Daoy (cell line): ENCODE results near the gene MN1. TPM values are rescaled to one million over a fixed set of nuclear protein-coding genes. Genes with fewer than 3 reads are reported as not detected.

Source experiments
- DNase-seq: peaks from one replicate; pipeline ENCODE4 v3.0.0-alpha.2; 2015; ENCODE audit warnings: low read depth
- total RNA-seq: library from RNA; depleted of rRNA; stranded (reverse); fragments of >200 nt; shearing (Covaris generic); gene quantifications from 2 replicates; pipeline ENCODE4 v1.2.3, GENCODE V29; 2014

The MN1 gene
- total RNA-seq, 1 experiment from 2014 or later: 13.2 TPM

DNA sequence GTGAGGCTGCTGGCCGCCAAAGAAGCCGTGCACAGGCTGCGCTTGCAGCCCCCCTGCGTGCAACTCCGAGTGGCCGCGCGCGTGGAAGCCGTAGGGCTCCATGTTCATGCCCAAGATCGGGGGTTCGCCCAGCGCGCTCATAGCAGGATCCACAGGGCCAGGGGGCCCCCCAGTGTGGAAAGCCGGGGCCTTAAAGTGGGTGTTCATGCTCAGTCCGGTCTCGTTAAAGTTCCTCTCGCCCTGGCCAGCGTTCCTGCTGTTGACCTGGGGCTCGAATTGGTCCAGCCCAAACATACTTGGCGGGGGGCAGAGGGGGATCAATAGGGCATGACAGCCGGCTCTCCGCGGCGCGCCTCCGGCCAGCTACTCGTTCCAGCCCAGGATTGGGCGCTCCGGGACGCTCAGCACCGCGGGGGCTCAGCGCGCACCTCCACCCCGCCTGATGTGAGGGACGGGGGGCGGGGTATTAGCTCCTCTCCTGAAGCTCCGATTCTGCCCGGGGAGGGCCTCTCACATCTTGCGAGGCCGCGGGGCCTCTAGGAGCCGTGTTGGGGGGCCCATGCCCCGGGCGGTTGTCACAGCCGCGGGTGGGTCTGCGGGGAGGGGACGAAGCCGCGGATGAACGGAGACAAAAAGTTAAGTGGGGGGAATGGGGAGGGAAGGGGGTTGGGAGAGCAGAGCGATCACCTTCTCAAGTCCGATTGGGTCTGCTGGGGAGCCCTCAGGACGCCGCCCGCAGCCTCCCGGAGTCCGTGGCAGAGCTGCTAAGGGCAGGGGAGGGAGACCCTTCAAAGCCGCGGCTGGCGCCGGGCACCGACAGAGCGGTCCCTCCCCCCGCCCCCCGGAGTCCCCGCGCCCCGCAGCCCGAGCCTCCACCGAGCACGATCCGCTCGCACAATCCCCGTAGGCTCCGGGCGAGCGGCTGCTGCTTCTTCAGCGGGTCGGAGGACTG, 1.0 kb downstream of the MN1 start:
- DNase-seq: peak; percentile 27

DNA sequence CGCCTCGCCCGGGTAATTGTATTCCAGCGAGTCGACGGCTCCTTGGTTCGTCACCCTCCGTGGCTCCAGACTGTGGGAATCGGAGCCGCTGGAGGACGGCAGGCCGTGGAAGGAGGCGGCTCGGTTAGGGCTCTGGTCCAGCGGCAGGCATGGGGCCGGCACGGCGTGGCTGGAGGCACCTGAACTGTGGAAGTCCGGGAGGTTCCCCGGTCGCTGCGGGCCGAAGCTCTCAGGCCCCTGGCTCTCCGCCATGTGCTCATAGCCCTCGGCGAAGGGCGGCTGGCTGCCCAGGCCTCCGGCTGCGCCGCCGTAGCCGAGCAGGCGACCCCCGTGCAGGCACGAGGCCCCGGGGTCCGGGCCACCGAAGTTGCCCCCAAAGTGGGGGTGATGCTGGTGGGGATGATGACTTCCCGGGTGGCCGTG, 1.7 kb downstream of the MN1 start:
- DNase-seq: no peak

DNA sequence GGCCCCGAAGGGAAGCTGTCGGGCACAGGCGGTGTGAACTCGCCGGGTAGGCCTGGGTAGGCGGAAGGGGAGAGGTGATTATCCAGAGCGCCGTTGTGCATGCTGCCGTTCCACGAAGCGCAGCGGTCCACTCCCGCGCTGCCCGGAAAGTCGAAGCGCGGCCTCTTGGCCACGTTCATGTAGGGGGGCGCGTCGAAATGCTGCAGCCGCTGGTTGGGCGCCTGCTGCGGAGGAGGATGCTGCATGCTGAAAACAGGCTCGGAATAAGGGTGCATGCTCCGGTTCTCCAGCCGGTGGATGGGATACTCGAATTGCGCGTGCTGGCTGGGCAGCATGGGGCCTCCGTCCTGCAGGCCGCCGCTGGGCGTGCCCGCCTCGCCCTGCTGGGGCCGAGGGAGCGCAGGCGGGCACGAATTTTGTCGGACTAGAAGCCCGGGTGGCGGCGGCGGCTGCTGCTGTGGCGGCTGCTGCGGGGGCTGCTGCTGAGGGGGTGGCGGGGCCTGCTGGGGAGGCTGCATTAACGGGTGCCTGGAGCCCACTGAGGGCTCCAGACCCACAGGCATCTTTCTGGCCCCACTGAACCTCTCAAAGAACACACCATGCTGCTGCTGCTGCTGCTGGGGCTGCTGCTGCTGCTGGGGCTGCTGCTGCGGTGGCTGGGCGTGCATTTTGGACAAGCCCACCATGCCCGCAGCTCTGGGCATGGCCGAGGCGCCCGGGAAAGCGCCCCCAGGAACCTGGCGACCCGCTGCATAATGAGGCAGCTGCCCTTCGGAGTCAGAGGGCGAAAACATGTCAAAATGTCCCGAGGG, 2.3 kb downstream of the MN1 start:
- DNase-seq: no peak

DNA sequence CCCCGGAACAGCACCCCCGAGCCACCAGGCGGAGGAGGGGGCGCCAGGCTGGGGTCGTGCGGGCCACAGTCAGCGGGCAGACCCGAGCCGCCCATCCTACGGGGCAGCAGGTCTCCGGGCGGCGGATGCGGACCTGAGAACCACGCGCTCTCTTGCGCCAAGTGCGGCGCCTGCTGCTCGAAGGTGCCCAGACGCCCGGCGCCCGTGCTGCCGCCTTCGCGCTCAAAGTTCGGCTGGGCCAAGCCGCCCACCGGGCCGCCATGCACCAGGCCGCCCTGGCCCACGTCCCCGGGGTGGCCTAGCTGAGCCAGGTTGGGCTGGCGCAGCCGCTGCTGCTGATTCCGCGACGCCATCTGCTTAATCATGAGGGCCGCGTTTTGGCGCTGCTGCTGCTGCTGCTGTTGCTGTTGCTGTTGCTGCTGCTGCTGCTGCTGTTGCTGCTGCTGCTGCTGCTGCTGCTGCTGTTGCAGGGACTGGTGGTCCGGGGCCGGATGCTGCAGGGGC, 3.0 kb downstream of the MN1 start:
- no peak for DNase-seq

DNA sequence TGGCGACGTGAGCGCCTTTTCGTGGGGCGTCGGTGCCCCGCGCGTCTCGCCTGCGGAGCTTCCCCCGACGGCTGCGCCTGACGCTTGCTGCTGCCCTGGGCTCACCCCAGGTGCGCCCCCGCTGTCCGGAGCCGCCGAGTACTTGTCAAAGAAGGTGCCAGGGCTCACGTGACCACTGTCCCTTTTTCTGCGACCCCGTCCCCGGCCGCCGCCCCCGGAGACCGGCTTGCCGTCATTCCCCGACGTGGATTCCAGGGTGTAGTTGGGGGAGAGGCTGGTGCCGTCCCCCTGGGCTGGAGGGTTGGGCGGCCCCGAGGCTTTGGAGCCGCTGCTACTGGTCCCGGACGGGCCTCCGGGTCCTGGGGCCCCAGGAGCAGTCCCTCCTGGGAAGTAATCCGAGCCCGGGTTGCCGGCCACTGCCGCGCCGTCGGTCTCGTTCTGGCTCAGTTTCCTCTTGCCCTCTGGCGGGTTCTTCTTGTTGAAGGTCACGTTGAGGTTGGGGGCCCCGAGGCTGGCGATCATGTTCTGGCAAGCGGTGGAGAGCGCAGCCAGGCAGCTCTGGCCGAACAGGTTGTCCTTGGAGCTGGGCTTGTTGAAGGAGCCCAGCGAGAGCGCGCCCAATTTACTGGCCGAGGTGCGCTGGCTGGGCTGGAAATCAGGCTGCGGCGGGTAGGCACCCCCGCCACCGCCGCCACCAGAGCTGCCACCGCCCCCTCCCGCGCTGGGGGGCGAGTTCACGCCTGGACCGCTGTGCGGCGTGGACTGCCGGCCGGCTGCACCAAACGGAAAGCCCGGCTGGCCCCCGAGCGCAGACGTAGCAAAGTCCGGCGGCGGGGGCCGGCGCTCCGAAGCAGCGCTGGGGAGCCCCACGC, 3.8 kb downstream of the MN1 start:
- no peak for DNase-seq

DNA sequence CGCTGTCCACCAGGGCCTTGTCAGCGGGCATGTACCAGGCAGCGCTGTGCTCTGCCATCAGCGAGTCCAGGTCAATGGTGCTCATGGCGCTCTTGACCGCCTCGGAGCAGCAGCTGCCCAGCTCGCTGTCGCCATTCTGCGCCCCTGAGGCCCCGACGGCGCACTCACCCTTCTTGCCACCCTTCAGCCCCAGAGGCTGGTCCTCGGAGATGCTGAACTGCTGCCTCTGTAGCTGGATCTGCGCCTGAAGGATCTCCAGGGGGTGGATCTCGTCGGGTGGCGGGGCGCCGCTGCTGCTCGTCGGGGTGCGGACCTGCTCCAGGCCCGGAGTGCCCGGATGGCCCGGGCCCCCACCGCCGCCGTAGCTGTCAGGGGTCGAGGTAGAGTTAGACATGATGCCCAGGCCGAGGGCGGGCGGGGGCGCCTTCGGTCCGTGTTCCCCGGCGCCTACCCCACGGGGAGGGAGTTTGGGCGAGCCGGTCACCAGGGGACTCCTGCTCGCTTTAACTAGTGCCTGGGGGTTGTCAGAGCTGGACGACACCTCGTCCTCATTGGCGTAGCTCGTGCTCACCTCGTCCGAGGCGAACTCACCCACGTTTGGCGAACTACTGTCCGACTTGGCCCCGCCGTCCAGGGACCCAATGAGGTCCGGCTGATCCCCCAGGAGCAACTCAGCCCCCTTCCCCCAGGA, 4.6 kb downstream of the MN1 start:
- DNase-seq: no peak

DNA sequence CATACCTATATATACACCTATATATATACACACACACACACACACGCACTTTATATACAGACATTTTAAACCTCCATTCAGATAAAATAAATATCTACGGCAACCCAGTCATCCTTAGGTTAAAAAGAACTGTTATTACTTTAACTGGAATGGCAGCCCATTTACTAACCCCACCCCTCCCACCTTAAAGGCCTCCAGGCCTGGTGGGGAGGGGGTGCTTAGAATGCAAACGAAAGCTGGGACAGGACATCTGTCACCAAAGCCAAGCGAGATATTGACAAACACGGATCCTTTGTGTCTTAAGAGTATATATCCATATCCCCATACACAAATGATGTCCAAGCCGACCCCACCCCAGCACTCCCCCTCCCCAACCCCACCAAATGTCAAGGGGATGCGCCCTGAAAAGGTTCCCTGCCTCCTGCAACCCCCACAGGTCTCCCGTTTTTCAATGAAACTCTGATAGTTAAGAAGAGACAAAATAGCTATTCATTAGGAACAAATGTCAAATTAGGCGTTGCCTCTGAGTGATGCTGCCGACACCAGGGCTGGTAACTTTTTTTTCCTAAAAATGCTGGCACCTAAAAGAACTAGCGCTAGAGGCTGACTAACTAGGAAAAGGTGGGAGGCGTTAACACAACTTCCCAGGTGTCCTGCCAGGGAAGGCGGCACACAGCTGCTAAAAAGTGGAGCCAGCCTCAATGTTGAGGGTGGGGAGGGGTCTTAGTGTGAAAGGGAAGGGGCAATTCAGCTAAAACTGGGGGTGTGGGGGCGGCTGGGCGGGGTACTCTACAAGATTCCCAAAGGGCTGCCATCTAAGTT, 5.6 kb downstream of the MN1 start:
- DNase-seq: no peak

DNA sequence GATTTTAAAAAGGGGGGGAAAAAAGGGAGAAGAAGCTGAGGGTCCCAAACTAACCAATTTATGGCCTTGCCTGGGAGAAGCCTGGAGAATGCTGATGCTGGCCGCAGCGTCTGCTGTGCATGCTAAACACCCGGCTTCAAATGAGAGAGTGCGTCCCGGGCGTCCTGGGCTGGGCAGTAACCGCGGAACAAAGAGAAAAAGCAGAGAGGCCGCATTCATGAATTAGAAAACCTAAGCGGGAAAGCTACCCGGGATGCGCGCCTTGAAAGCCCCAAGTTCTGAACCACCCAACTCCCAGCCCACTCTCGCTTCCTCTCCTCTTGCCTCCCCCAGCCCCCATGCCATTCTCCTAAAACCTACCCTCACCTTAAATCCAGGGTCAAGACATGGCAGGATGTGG, 6.5 kb downstream of the MN1 start:
- no peak for DNase-seq

DNA sequence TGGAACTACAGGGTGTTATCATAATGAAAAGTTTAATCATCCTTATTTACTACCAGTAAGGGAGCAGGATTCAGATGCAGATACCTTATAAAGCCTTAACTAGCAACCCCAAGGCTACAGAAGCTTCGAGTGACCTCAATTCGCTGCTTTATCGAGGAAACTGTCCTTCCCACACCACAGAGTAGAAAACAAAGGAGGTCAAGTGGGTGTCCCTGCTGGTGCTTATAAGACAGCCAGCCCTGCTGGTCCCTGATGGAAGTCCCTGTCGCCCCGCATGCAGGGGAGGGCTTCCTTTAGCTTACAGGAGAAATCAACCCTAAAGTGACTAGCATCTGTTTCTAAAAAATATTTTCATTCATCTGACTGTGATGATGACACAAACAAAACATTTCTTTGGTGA, 7.3 kb downstream of the MN1 start:
- DNase-seq: no peak

DNA sequence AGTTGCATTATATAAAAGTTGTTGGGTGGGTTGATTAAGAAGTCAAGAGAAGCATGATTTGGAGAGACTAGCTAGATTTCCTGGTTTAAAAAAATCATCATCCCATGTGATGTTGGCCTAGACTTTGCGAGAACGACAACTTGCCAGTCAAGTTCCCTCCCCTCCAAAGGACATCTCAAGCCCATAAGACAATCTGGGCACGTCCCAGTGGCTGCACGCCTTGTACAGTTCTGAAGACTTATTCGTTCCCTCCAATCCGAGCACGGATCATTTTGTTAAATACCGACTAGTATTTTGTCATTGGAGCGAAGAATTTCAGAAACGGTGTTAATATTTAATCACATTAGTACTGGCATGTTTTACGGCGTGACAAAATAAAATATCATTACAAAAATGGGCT, 8.0 kb downstream of the MN1 start:
- no peak for DNase-seq

DNA sequence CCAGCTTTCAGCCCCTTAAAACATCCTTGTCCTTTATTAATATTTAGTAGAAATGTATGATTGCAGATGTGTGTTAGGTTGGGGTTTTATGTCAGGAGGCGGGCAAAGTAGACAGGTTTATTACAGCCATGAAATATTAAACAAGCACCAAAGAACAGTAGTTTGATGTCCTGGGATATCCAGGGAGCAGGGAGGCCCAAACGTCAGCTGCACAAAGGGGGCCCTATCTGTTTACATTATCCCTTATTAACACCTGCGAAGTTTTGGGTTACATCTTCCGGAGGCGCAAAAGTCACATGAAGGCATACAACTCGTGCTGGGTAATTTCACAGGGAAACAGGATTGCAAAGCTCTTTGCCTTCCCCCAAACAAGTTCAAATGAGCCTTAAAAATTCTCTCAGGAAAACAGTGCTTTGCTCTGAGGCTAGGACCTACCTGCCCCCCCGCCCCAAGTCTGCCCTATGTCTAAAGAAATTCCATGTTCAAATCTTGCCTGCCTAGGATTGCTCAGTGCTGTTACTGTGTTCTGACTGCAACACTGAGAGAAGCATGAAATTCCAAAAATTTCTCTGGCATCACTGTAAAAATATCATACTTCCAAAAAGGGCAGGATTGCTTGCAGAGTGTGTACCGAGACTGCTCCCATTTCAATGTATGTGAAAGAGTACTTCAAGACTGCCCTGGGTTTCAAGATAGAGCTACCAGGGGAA, 8.9 kb downstream of the MN1 start:
- no peak for DNase-seq

DNA sequence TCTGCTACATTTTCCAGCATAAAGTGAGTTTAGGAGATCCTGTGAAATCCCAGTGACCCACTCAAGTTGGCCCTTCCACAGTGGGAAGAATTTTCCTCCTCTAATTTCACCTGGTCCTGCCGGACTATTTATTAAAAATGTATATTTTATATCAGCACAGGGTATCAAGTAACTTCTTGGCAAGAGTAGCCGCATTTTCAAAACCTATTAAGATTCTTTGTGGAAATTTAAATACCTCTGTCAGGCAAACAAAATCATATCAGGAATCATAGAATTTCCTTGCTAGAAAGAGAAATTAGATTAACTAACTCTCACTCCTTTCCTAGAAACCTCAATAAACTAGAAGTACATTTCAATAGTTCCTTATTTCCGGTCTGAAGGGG, 9.7 kb downstream of the MN1 start:
- DNase-seq: no peak

DNA sequence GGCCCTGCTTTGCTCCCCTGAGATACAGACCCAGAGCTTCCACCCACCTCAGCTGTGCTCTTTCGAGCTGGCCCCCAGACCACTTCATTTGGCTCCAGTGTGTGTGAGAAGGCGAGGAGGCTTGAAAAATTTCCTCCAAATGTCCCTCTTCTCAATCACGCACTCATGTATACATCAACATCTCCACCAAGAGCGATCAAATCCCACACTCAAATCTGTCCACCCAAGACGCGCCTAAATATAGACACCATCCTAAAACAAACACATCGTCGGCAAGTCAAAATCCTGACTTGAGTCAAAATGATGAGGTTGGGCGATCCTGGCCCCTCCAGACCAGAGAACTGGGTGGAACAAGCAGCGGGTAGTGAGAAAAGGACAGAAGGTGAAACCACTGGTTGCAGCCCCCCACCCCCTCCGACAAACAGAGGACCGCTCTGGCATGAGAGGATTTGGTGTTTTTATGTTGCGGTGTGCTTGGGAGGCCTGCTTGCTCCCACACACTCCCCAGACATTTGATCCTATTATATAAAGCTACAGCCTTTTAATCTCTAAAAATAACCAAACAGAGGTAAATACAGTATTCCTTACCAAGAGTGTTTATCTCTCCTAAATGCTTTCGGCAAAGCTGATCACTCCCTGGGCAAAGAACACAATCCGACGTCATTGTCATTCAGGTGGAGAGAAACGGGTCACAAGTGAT, 10.2 kb downstream of the MN1 start:
- no peak for DNase-seq

DNA sequence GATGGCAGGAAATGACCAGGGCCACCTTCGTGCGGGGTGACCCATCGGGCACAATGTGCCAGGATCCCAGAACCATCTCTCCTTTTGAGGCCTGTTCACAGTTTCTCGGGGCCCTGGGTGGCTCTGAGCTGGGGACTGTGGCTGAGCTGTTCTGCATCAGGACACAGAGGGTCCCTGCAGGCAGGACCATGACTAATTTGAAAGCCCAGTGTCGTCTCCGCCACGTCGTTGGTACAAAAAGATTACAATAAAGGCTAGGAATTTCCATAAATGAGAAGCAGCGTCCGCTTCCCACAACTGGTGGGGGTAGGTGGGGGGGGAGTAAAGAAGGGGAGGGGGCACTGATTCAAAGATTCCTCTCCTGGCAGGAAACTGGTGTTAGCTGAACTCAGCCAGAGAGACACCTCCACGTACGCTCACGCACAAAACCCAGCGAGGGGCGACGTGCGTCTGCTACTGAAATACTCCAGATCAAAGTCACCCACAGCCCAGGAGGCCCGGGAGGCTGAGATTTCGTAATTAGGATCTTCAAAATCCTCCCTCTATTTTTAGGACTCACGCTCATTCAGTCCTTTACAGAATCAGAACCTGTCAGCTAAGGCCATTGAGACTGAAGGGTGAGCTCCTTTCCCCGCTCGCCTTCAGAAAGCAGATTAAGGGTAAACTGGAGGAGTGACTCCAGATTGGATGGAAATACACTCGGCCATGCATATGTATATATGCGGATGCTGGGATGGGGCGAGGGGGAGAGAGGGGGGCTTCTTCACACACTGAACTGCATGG, 11.0 kb downstream of the MN1 start:
- no peak for DNase-seq

DNA sequence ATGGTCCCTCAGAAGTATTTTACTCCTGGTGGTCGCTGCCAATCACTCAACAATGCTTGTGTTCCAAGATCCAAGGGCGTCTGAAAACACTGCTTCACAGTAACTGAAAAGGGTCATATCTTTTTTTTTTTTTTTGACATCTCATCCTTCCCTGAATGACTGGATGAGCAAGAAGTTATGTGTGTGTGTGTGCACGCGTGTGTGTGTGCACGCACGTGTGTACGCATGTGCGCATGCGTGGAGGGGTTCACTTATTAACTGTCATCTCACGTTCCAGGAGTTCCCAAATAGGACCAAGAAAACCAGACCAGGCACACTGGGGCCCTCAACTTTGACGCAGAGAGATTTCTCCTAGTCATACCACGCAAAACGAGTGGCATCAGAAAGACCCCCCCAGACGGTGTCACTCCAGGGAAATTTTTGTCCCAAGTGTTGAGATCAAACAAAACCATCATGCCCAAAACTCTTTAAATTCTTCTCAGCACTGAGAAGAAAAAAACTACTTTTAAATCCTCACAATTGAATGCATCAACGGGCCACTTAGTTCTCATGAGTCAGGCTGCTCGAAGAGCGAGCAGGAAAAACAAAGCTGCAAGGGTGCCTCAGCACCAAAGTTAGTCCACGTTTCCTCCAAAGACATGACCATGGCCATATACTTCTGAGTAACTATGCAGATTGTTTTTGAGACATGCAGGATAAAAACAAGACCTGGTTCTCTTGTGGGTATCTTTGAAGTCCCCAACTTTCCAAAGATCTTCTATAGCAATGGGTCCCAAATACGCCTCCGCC, 12.9 kb downstream of the MN1 start:
- DNase-seq: no peak

DNA sequence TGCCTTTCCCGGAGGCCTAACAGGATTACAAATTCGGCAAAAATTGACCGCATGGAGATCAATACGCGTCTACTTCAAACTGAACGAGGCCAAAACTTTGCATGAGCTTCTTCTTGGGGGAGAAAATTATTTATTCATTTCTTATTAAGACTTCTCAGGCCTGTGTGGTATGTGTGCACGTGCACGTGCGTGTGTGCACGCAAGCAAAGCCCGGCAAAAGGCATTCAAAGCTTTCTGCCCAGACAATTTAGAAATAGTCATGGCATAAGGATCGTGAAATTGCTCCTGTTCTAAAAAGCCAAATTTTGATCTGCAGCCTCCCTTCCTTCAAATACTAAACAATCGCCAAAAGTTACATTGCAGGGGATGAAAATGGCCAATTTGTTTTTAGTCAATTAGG, 14.6 kb downstream of the MN1 start:
- DNase-seq: no peak

DNA sequence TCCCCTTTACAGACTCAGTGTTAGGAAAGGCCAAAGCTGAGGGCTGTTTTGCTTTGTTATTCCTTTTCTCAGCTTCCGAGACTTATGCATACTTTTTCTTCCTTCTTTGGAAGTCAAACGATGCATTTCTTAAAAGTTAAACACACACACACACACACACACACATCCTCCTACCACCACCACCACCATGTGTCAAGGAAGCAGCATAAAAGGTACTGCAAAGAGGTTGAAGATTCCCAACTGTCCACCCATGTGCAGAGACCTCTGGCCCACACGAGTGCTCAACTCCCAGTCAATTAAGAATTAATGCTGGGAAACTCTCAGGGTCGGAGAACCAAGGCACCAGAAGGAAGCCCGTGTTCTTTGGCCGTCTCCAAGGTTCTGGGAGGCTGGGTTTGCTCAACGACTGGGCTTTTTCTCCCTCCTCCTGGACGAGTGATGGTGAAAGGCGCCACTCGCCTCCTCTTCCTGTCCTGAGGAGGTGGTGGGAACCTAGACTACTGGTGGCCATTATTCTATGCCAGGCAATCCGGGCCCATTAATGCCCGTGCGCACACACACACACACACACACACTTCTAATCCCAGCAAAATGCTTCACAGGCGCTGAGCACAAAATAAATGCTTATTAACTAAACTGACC, 15.1 kb downstream of the MN1 start:
- no peak for DNase-seq
